ENCODE measurements around the gene CDC7. TPM values are rescaled to one million over a fixed set of nuclear protein-coding genes. Genes with fewer than 3 reads are reported as not detected.

CDC7 gene
- total RNA-seq, 2 donors from 2014 or later, result 38.2 to 38.9 TPM

Other genes starting within 250 kb of the CDC7 start
- gene HFM1, start 96.0 kb upstream of the CDC7 start, total RNA-seq, result not detected

Measured in activated naive CD4-positive, alpha-beta T cell treated with anti-CD3 and anti-CD28 coated beads, Interleukin-2, amount 50 U/mL, for 72 hours (primary cell).